ENCODE results near the gene KRTAP10-4.

Gene KRTAP10-4

DNA sequence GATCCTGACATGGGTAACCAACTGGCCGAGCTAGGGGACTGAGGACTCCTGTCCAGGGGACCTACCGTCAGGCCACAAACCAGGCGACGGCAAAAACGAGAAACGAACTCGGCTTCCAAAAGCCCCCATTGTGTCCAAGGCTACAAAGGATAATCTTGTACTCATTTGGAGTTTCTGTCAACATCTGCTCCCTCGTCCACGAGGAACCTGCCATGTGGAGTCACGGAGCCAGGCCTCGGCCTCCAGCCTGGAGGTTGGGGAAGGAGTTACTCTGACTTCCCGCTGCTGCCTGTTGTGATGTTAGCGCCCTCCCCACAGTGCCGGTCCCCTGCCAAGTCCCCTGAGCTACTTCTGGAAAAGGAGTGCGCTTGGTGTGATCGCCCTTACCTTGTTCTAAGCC is 40.8 kb upstream of the KRTAP10-4 start:
- TF ChIP-seq, protein P1, sequence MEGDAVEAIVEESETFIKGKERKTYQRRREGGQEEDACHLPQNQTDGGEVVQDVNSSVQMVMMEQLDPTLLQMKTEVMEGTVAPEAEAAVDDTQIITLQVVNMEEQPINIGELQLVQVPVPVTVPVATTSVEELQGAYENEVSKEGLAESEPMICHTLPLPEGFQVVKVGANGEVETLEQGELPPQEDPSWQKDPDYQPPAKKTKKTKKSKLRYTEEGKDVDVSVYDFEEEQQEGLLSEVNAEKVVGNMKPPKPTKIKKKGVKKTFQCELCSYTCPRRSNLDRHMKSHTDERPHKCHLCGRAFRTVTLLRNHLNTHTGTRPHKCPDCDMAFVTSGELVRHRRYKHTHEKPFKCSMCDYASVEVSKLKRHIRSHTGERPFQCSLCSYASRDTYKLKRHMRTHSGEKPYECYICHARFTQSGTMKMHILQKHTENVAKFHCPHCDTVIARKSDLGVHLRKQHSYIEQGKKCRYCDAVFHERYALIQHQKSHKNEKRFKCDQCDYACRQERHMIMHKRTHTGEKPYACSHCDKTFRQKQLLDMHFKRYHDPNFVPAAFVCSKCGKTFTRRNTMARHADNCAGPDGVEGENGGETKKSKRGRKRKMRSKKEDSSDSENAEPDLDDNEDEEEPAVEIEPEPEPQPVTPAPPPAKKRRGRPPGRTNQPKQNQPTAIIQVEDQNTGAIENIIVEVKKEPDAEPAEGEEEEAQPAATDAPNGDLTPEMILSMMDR (IDR thresholded peaks at IDR 0.05; ENCODE audit: low read depth, low read length): no peak

DNA sequence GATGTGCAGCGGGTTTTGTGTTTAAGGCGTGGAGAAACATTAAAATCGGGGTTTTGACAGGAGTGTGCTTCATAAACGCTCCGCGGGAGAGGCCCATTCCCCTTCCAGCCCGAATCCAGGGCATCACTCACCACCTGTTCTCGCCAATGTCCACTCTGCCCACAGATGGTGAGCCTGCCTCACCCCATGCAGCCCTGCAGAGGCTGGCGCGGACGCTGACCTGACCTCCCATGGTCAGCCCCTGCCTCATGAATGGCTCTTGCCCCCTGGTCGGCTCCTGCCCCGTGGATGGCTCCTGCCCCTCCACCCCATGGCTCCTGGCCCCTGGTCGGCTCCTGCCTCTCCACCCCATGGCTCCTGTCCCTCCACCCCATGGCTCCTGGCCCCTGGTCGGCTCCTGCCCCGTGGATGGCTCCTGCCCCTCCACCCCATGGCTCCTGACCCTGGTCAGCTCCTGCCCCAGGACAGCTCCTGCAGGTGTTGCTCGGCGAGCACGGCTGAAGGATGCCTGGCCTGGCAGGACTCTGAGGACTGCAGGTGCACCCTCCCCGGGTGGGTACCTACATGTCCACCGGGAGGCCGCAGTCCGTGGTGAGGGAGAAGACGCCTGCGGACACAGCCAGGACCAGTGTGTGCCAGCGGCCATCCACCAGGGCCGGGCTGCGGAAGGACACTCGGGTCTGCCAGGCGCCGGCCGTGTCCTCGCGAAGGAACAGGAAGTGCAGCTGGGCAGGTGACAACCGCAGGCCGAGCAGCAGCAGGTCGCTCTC is 40.2 kb upstream of the KRTAP10-4 start:
- no peak overlapping the region for H3K4me3 ChIP-seq (ENCODE audit: low read depth, low read length)
- TF ChIP-seq, protein P1 (IDR thresholded peaks at IDR 0.05; ENCODE audit: low read depth, low read length): no peak

More for the DNA sequence above, 40.8 kb upstream of the KRTAP10-4 start:
- H3K4me3 ChIP-seq (ENCODE audit: low read depth, low read length): no peak overlapping the region

GRCh38 chr21:44533891-44534627 is 39.5 kb upstream of the KRTAP10-4 start:
- no peak overlapping the region for H3K4me3 ChIP-seq (ENCODE audit: low read depth, low read length)
- TF ChIP-seq, protein P1 (IDR thresholded peaks at IDR 0.05; ENCODE audit: low read depth, low read length): no peak

DNA sequence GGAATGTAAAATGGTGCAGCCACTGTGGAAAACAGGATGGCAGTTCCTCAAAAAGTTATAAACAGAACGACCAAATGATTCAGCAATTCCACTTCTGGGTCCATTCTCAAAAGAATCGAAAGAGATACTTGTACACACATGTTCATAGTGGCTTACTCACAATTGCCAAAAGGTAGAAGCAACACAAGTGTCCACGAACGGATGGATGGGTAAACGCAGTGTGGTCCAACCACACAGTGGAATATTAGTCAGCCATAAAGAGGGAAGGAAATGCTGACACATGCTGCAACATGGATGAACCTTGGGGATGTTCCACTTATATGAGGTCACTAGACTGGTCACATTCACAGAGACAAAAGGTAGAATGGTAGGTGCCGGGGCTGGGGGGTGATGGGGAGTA is 38.8 kb upstream of the KRTAP10-4 start:
- H3K4me3 ChIP-seq (ENCODE audit: low read depth, low read length): no peak overlapping the region
- TF ChIP-seq, protein P1 (IDR thresholded peaks at IDR 0.05; ENCODE audit: low read depth, low read length): no peak

DNA sequence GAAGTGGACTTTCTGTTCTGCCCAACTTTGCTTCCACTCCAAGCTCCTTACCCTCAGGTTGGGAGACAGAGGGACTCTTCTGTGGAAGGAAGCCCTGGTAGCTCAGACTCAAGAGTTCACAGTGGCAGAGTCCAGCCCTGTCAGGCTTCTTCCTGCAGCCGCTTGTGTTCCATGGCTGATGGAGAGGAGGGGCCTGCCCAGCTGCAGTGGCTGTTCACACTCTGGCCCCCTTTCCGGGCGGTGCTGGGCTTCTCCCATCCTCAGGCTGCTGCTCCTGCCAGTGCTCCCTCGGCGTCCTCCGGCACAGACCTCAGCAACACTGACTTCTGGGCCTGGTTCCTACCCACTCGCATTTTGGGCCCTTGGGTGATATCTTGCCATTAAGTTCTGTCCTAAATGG is 37.6 kb upstream of the KRTAP10-4 start:
- no peak overlapping the region for H3K4me3 ChIP-seq (ENCODE audit: low read depth, low read length)
- TF ChIP-seq, protein P1 (IDR thresholded peaks at IDR 0.05; ENCODE audit: low read depth, low read length): no peak

- H3K4me3 ChIP-seq (ENCODE audit: low read depth, low read length): no peak overlapping the region
- TF ChIP-seq, protein P1 (IDR thresholded peaks at IDR 0.05; ENCODE audit: low read depth, low read length): no peak
Observed at GRCh38 chr21:44537930-44538911, 35.3 kb upstream of the KRTAP10-4 start.
